ENCODE data around the gene ANKRD6. TPM values are rescaled to one million over a fixed set of nuclear protein-coding genes. Genes with fewer than 3 reads are reported as not detected.
A peak's percentile ranks its signal among the peaks of the same experiment; 100 is the strongest.

The ANKRD6 gene
- total RNA-seq, 1 donor from 2014 or later, result 20.7 TPM

DNA sequence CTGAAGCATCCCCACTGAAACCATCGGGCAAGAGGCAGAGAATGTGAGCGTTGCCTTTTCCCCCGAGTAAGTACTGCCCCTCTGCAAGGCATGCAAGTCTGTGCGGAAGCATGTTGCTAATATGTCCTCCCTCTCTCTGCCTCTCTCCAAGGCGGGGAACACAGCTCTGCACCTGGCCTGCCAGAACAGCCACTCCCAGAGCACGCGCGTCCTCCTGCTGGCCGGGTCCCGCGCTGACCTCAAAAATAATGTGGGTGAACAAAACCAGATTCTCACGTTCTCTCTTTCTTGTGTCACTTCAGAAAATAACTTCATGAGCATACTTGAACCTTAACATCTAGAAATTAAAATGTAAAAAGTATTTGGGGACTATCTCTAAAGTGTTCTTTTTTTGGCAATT, 179.2 kb downstream of the ANKRD6 start:
- H3K4me3 Mint-ChIP-seq, result no peak overlapping the region
- no peaks in the 10 kb centered on the region for H3K36me3 Mint-ChIP-seq (ENCODE audit: low read depth)
- no peak for DNase-seq (ENCODE audit: low read depth, low spot score)
- H3K27ac Mint-ChIP-seq (ENCODE audit: unreplicated experiment), result no peak overlapping the region
- TF ChIP-seq, protein P1, sequence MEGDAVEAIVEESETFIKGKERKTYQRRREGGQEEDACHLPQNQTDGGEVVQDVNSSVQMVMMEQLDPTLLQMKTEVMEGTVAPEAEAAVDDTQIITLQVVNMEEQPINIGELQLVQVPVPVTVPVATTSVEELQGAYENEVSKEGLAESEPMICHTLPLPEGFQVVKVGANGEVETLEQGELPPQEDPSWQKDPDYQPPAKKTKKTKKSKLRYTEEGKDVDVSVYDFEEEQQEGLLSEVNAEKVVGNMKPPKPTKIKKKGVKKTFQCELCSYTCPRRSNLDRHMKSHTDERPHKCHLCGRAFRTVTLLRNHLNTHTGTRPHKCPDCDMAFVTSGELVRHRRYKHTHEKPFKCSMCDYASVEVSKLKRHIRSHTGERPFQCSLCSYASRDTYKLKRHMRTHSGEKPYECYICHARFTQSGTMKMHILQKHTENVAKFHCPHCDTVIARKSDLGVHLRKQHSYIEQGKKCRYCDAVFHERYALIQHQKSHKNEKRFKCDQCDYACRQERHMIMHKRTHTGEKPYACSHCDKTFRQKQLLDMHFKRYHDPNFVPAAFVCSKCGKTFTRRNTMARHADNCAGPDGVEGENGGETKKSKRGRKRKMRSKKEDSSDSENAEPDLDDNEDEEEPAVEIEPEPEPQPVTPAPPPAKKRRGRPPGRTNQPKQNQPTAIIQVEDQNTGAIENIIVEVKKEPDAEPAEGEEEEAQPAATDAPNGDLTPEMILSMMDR (conservative IDR thresholded peaks at IDR 0.05), result peak; percentile 38
- no peaks in the 10 kb centered on the region for H3K4me1 Mint-ChIP-seq
- no peaks in the 10 kb centered on the region for H3K9me3 Mint-ChIP-seq
- no peaks in the 10 kb centered on the region for H3K27me3 Mint-ChIP-seq (ENCODE audit: low read depth)

DNA sequence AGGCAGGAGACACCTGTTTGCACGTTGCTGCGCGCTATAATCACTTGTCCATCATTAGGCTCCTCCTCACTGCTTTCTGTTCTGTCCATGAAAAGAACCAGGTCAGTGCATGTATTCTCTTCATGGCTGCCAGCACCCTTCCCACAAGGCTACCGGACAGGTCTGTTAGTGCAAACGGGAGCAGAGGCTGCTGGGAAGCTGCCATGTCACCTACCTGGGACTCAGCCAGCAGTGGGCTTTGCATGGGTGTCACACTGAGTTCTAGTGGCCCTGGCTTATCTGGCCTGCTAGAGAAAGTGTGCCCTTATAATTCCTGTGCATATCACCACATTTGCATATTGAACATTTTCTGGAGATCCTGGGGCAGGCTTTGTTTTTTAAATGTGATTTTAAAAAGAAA, 180.8 kb downstream of the ANKRD6 start:
- H3K36me3 Mint-ChIP-seq (ENCODE audit: low read depth), result no peaks in the 10 kb centered on the region
- no peaks in the 10 kb centered on the region for H3K27me3 Mint-ChIP-seq (ENCODE audit: low read depth)
- no peak for DNase-seq (ENCODE audit: low read depth, low spot score)
- H3K4me1 Mint-ChIP-seq, result no peaks in the 10 kb centered on the region
- TF ChIP-seq, protein P1 (conservative IDR thresholded peaks at IDR 0.05), result no peak
- no peaks in the 10 kb centered on the region for H3K9me3 Mint-ChIP-seq
- no peak overlapping the region for H3K4me3 Mint-ChIP-seq
- H3K27ac Mint-ChIP-seq (ENCODE audit: unreplicated experiment), result no peak overlapping the region

DNA sequence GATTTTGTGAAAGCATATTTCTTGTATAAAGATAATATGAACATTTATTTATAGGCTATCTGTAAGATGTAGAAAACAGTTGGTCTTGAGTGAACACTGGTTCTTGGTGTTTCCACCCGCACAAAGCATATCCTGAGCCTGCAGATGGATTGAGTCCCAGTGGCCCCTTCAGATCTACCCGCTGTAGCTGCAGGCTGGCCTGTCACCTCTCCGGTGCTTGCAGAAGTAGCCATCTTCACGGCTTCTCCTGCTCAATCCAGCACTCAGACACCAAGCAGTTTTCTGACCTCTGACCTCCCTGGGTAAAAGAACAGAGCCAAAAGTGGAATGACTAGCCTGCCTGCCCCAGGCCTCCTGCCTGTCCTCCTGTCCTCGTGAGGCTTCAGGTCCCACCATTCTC, 182.9 kb downstream of the ANKRD6 start:
- no peak for DNase-seq (ENCODE audit: low read depth, low spot score)
- H3K4me3 Mint-ChIP-seq, result no peak overlapping the region
- H3K27ac Mint-ChIP-seq (ENCODE audit: unreplicated experiment), result no peak overlapping the region
- no peaks in the 10 kb centered on the region for H3K4me1 Mint-ChIP-seq
- H3K9me3 Mint-ChIP-seq, result no peaks in the 10 kb centered on the region
- H3K36me3 Mint-ChIP-seq (ENCODE audit: low read depth), result no peaks in the 10 kb centered on the region
- H3K27me3 Mint-ChIP-seq (ENCODE audit: low read depth), result no peaks in the 10 kb centered on the region
- TF ChIP-seq, protein P1 (conservative IDR thresholded peaks at IDR 0.05), result no peak

DNA sequence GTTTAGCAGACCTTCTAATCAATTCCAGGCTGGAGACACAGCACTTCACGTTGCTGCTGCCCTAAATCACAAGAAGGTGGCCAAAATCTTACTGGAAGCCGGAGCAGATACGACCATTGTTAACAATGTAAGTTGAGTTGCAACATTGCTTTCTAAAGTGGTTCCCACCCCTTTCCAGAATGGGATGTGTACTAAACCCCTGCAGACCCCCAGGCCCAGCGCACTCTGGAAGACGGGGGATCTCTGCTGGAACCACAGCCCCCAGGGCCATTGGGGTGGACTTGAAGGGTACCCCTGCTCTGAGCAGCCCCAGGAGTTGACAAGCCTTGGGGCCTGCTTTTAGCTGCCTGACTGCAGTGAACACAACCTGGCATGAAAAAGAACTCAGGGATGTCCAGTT, 183.6 kb downstream of the ANKRD6 start:
- Mint-ChIP-seq H3K36me3 (ENCODE audit: low read depth) (no peaks in the 10 kb centered on the region), H3K27ac (ENCODE audit: unreplicated experiment) (no peak overlapping the region), H3K4me1 (no peaks in the 10 kb centered on the region), H3K4me3 (no peak overlapping the region), H3K27me3 (ENCODE audit: low read depth) (no peaks in the 10 kb centered on the region), H3K9me3 (no peaks in the 10 kb centered on the region)
- TF ChIP-seq, protein P1 (conservative IDR thresholded peaks at IDR 0.05), result no peak
- no peak for DNase-seq (ENCODE audit: low read depth, low spot score)

DNA sequence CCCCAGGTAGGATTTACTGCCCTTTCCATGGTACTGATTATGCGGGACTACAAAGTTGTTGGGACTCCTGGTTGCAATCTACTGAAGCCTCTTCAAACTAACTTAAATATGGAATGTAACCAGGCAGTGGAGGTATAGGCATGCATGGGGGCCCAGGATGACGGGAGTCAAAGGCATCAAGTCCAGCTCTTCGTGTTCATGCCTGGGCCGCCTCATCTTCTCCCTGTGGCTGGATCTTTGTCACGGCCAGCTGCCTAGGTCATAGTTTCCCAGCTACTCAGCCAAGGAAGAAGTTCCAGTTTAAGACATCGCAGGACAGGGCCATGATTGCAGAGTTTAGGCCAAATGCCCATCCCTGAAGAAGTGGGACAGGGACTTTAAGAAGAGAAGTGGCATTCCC, 185.1 kb downstream of the ANKRD6 start:
- H3K27ac Mint-ChIP-seq (ENCODE audit: unreplicated experiment), result no peak overlapping the region
- TF ChIP-seq, protein P1 (conservative IDR thresholded peaks at IDR 0.05), result no peak
- H3K36me3 Mint-ChIP-seq (ENCODE audit: low read depth), result no peaks in the 10 kb centered on the region

DNA sequence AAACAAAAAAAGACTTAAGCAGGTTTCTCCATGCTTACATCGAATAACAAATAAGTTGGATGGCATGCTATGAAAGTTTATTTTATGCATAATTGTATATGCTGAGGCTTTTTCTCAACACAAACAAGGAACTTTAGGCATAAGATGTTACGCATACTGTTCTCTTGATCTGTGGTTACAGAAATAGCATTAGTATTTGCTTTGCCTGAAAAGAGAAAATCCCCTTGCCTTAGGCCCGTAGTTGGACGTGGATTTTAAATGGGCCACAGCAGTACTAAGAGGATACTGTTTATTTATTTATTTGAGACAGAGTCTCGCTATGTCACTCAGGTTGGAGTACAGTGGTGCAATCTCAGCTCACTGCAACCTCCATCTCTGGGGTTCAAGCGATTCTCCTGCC, 186.6 kb downstream of the ANKRD6 start:
- no peaks in the 10 kb centered on the region for H3K4me1 Mint-ChIP-seq
- H3K27ac Mint-ChIP-seq (ENCODE audit: unreplicated experiment), result no peak overlapping the region
- no peaks in the 10 kb centered on the region for H3K27me3 Mint-ChIP-seq (ENCODE audit: low read depth)
- TF ChIP-seq, protein P1 (conservative IDR thresholded peaks at IDR 0.05), result no peak
- no peaks in the 10 kb centered on the region for H3K36me3 Mint-ChIP-seq (ENCODE audit: low read depth)
- DNase-seq (ENCODE audit: low read depth, low spot score), result no peak
- no peaks in the 10 kb centered on the region for H3K9me3 Mint-ChIP-seq
- H3K4me3 Mint-ChIP-seq, result no peak overlapping the region

More for the DNA sequence above, 185.1 kb downstream of the ANKRD6 start:
- no peaks in the 10 kb centered on the region for H3K27me3 Mint-ChIP-seq (ENCODE audit: low read depth)
- DNase-seq (ENCODE audit: low read depth, low spot score), result no peak
- H3K9me3 Mint-ChIP-seq, result no peaks in the 10 kb centered on the region
- no peaks in the 10 kb centered on the region for H3K4me1 Mint-ChIP-seq
- H3K4me3 Mint-ChIP-seq, result no peak overlapping the region
